G401 (cell line): ENCODE data around the gene KCTD3. TPM values are rescaled to one million over a fixed set of nuclear protein-coding genes. Genes with fewer than 3 reads are reported as not detected.
A peak's percentile ranks its signal among the peaks of the same experiment; 100 is the strongest.

Source experiments
- DNase-seq: peaks from one replicate; pipeline ENCODE4 v3.0.0-alpha.2; 2015; ENCODE audit warnings: low spot score
- in situ Hi-C: cut with HindIII; loops from 2 replicates; pipeline ENCODE4 v1.10.0; 2016; ENCODE audit warnings: low sequenced_read_pairs, mixed read lengths
- total RNA-seq: library from RNA; depleted of rRNA; stranded (reverse); fragments of >200 nt; shearing (Covaris generic); gene quantifications from 2 replicates; pipeline ENCODE4 v1.2.3, GENCODE V29; 2014

Gene KCTD3
- total RNA-seq, 1 experiment from 2014 or later: 44.0 TPM

- in situ Hi-C loops: no loop called here
- no peak for DNase-seq
Measured at GRCh38 chr1:215551806-215552205, 15.3 kb upstream of the KCTD3 start.

DNA sequence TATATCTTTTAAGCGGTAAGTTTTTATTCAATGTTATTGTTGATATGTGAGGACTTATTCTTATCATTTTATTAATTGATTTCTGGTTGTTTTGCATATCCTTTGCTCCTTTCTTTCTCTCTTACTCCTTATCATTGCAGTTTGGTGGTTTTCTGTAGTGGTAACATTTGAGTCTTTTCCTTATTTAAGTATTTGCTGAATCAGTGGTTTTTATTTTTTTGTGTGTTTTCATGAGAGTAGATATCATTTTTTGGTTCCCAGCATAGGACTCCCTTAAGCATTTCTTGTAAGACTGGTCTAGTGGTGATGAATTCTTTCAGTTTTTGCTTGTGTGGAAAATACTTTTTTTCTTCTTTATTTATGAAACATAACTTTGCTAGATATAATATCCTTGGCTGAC is 12.2 kb upstream of the KCTD3 start:
- in situ Hi-C loops: no loop called here
- no peak for DNase-seq

DNA sequence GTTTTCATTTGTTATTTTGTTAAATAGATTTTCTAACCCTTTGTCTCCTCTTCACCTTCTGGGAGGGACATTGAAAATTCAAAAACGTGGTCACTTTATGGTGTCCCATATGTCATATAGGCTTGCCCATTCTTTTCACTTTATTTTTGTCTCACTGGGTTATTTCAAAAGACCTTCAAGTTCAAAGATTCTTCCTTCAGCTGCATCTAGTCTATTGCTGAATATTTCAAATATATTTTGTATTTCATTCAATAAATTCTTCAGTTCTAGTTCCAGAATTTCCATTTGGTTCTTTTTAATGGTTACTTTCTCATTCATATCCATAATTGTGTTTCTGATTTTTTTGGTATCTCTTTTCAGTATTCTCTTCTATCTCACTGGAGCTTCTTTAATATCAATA is 11.6 kb upstream of the KCTD3 start:
- in situ Hi-C loops: no loop called here
- no peak for DNase-seq

DNA sequence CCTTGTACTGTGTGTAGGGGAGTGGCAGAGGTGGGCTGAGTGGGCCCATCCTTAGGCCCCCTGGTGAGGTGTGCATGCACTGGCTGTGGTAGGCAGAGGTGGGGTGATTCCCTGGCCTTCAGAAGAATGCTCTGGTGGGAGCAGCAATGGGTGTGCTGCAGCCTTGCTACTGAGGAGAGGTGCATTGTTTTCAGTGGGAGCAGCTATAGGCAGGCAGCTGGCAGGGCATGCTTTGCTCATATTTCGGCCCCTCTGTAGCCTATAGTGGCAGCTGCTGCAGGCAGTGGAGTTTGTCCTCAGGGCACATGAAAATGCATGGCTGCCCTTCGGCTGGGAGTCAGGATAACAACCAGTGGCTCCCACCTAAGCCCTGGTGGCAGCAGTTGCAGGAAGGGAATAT is 10.1 kb upstream of the KCTD3 start:
- in situ Hi-C loops: no loop called here

GRCh38 chr1:215557504-215557903 is 9.6 kb upstream of the KCTD3 start:
- in situ Hi-C loops: no loop called here
- DNase-seq: no peak

More for the DNA sequence above, 10.1 kb upstream of the KCTD3 start:
- DNase-seq: no peak

DNA sequence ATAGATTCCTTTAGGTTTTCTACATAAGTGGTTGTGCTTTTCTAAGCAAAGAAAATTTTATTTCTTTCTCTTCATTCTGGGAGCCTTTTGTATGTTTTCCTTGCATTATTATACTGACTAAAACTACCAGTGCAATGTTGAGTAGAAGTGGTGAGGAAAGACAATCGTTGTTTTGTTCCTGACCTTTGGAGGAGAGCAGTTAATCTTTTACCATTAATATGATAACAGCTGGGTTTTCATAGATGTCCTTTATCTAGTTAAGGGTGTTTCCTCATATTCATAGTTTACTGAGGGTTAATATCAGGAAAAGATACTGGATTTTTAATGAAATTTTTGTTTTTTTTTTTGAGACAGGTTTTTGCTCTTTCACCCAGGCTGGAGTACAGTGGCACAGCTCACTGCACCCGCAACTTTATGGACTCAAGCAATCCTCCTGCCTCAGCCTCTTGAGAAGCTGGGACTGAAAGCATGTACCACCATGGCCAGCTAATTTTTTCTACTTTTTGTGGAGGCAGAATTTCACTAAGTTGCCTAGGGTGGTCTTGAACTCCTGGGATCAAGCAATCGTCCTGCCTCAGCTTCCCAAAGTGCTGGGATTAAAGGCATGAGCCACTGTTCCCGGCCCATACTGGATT is 9.0 kb upstream of the KCTD3 start:
- in situ Hi-C loops: no loop called here

GRCh38 chr1:215567491-215568298 is 591 bp downstream of the KCTD3 start:
- in situ Hi-C loops: no loop called here
- peak; percentile 82 for DNase-seq

More for the DNA sequence above, 9.0 kb upstream of the KCTD3 start:
- no peak for DNase-seq

DNA sequence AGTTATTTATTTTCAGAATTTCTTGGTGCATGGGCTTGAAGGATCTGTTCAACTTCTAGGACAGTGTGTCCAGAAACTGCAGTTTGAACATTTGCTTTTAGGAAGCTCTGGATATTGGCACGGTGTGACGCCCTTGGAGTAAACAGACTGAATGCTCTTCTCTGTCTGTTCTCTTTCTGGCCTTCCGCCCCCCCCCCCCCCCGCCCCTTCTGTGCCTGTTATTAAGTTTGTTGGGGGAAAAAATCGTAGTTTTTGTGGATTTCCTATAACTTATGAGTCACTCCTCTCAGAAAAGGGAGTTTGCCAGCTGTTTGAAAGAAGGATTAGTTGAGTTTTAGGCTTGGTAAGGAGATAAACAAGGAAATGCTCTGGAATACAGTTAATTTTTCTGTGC is 1.2 kb downstream of the KCTD3 start:
- DNase-seq: peak; percentile 67

DNA sequence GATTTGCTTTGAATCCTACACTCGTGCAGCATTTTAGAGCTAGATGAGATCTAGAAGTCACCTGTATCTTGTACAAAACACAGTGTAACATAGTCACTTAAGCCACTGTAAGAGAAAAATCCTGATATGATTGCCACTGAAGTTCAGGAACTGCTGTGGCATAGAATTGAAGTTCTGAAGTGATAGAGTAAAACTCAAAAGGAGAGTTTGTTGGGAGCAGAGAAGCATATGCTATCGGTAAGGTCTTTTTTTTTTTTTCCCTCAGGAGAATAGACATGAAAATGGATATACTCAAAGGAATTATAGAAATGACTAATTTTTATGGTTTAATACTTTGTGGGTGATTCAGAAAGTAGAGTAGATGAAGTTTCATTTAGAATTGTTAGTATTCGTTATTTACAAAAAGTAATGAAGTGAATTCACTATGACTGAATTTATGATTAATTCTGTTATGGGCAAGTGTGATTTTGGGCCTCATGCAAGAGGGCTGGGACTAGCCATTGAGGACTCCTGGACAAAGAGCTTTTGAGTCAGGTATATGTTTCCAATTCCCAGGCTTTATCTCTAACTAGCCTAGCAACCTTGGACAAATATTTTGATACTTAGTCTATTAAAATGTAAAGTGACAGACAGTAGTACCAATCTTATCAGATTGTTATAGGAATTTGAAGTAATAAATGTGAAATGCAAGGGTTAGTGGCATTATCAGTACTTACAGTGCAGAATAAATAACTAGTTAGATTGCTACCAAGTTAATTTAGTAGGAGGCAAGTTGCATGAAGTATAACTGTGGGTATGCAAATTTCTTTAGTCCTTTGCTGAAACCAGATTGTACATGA is 3.1 kb downstream of the KCTD3 start:
- in situ Hi-C loops: no loop called here
- DNase-seq: no peak

More for the DNA sequence above, 1.2 kb downstream of the KCTD3 start:
- in situ Hi-C loops: no loop called here

GRCh38 chr1:215581896-215582295 is 14.8 kb downstream of the KCTD3 start:
- no peak for DNase-seq
- in situ Hi-C loops: no loop called here

- no peak for DNase-seq
Measured at GRCh38 chr1:215583185-215583749, 16.2 kb downstream of the KCTD3 start.

DNA sequence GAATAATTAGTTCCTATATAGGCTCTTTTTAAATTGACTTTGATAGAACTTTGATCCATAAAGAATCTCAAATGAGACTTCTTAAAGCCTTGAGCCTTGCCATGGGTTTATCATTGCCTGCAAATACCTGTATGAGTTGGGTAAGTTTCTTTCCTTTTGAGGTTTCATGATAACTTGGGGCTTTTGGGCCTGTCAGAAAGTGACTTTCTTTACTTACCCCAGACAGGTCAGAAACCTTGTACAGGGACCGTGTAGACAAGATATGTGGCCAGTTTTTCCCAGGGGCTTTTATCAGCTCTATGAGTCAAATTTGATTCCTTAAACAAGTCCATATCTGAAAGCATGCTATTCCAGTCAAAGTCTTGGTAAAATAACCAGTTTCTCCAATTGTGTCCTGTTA is 17.3 kb downstream of the KCTD3 start:
- DNase-seq: no peak
- in situ Hi-C loops: no loop called here

More at GRCh38 chr1:215583185-215583749, 16.2 kb downstream of the KCTD3 start:
- in situ Hi-C loops: no loop called here

GRCh38 chr1:215589650-215590435 is 22.7 kb downstream of the KCTD3 start:
- in situ Hi-C loops: no loop called here
- DNase-seq: no peak

DNA sequence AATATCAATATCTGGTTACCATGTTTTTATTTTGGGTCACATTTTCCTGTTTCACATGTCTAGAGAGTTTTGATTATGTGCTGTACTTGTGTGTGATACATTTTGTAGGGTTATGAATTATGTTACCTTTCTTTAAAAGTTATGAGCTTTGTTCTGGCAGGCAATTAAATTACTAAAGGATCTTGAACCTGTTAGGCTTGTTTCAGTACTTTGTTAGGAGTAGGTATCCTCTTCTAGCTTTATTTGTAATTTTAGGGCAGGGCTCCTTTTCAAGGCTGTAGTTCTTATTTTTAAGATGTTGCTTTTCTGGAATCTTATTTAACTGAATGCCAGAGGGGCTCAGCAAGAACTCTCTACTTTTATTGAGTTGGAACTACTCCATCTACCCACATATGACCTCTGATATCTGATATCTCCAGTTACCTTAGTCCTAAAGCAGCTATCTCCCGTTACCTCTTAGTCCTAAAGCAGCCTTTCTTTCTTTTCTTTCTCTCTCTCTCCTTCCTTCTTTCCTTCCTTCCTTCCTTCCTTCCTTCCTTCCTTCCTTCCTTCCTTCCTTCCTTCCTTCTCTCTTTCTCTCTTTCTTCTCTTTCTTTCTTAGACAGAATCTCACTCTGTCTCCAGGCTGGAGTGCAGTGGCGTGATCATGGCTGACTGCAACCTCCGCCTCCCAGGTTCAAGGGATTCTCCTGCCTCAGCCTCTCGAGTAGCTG is 23.8 kb downstream of the KCTD3 start:
- in situ Hi-C loops: no loop called here
- DNase-seq: no peak

- in situ Hi-C loops: no loop called here
- DNase-seq: no peak
Measured at GRCh38 chr1:215594640-215595039, 27.5 kb downstream of the KCTD3 start.

GRCh38 chr1:215595231-215595630 is 28.1 kb downstream of the KCTD3 start:
- no peak for DNase-seq
- in situ Hi-C loops: no loop called here

GRCh38 chr1:215597961-215598360 is 30.9 kb downstream of the KCTD3 start:
- DNase-seq: no peak
- in situ Hi-C loops: no loop called here

GRCh38 chr1:215599418-215600074 is 32.4 kb downstream of the KCTD3 start:
- no peak for DNase-seq
- in situ Hi-C loops: no loop called here
